Liver (tissue), 9 donors: ENCODE data around the gene SBF2. TPM values are rescaled to one million over a fixed set of nuclear protein-coding genes. Genes with fewer than 3 reads are reported as not detected.

ENCODE experiments used
- DNase-seq: peaks from one replicate; pipeline ENCODE4 v3.0.0-alpha.2; 2017; ENCODE audit warnings: low spot score
- H3K27ac ChIP-seq, 2 donors: one replicate each; pipeline ENCODE4 v1.7.0; 2013; ENCODE audit warnings: inconsistent platforms in 2 of 2, low read length in 2 of 2, control low read depth in 1 of 2, low read depth in 1 of 2, mild to moderate bottlenecking in 1 of 2
- H3K27me3 ChIP-seq, 4 donors: one replicate each; pipeline versions ENCODE4 v1.6.1 to v1.7.0; 2013; ENCODE audit warnings: low read length in 3 of 4, inconsistent platforms in 1 of 4, mild to moderate bottlenecking in 1 of 4, moderate library complexity in 1 of 4; ENCODE audit not compliant: control insufficient read depth in 4 of 4, insufficient read depth in 4 of 4
- H3K36me3 ChIP-seq, 4 donors: one replicate each; pipeline versions ENCODE4 v1.6.1 to v1.7.0; 2013; ENCODE audit warnings: low read length in 3 of 4, mild to moderate bottlenecking in 3 of 4, low read depth in 1 of 4, moderate library complexity in 1 of 4; ENCODE audit not compliant: control insufficient read depth in 4 of 4, insufficient read depth in 3 of 4
- H3K4me1 ChIP-seq, 4 donors: one replicate each; pipeline versions ENCODE4 v1.6.1 to v1.7.0; 2013; ENCODE audit warnings: low read length in 3 of 4, mild to moderate bottlenecking in 3 of 4, moderate library complexity in 1 of 4; ENCODE audit not compliant: control insufficient read depth in 4 of 4, insufficient read depth in 4 of 4
- H3K4me3 ChIP-seq, 3 donors: one replicate each; pipeline versions ENCODE4 v1.6.1 to v1.7.0; 2013; ENCODE audit warnings: low read length in 3 of 3, control low read depth in 1 of 3, low read depth in 1 of 3, mild to moderate bottlenecking in 1 of 3
- H3K9ac ChIP-seq, 2 donors: one replicate each; pipeline ENCODE4 v1.7.0; 2013; ENCODE audit warnings: low read length in 2 of 2, mild to moderate bottlenecking in 2 of 2, moderate library complexity in 2 of 2, control low read depth in 1 of 2, low read depth in 1 of 2
- H3K9me3 ChIP-seq, 4 donors: one replicate each; pipeline versions ENCODE4 v1.6.1 to v1.7.0; 2013; ENCODE audit warnings: low read length in 3 of 4; ENCODE audit not compliant: control insufficient read depth in 4 of 4
- ATF3 ChIP-seq: IDR thresholded peaks from 2 replicates; pipeline ENCODE4 v1.6.1; 2016; ENCODE audit warnings: antibody characterized with exemption
- CTCF ChIP-seq: fragments of 150-350 bp; IDR thresholded peaks from 2 replicates; pipeline ENCODE4 v1.5.1; 2017; ENCODE audit warnings: improper control_type of control experiment, low read depth, low read length; ENCODE audit not compliant: missing input control
- EGR1 ChIP-seq, 2 donors: IDR thresholded peaks; 2 replicates each; pipeline ENCODE4 v1.6.1; 2016 to 2018; ENCODE audit warnings: antibody characterized with exemption in 2 of 2, low read depth in 2 of 2
- FOXA2 ChIP-seq: IDR thresholded peaks from 2 replicates; pipeline ENCODE4 v1.6.1; 2016; ENCODE audit warnings: antibody characterized with exemption
- HNF4A ChIP-seq, 2 donors: conservative IDR thresholded peaks; 2 replicates each; pipeline ENCODE4 v1.6.1; 2016; ENCODE audit warnings: antibody characterized with exemption in 2 of 2, mild to moderate bottlenecking in 2 of 2
- JUND ChIP-seq, 2 donors: IDR thresholded peaks; 2 replicates each; pipeline ENCODE4 v1.6.1; 2016; ENCODE audit warnings: antibody characterized with exemption in 2 of 2
- MAX ChIP-seq: IDR thresholded peaks from 2 replicates; pipeline ENCODE4 v1.6.1; 2016; ENCODE audit warnings: antibody characterized with exemption
- NR2F2 ChIP-seq: IDR thresholded peaks from 2 replicates; pipeline ENCODE4 v1.6.1; 2016; ENCODE audit warnings: antibody characterized with exemption
- RAD21 ChIP-seq, 2 donors: IDR thresholded peaks; 2 replicates each; pipeline ENCODE4 v1.6.1; 2016; ENCODE audit warnings: antibody characterized with exemption in 2 of 2, mild to moderate bottlenecking in 2 of 2
- REST ChIP-seq: IDR thresholded peaks from 2 replicates; pipeline ENCODE4 v1.6.1; 2016; ENCODE audit warnings: antibody characterized with exemption, mild to moderate bottlenecking
- RXRA ChIP-seq, 2 donors: IDR thresholded peaks; 2 replicates each; pipeline ENCODE4 v1.6.1; 2017 to 2018; ENCODE audit warnings: antibody characterized with exemption in 2 of 2, mild to moderate bottlenecking in 1 of 2
- SP1 ChIP-seq: IDR thresholded peaks from 2 replicates; pipeline ENCODE4 v1.6.1; 2018; ENCODE audit warnings: antibody characterized with exemption, mild to moderate bottlenecking
- TAF1 ChIP-seq: conservative IDR thresholded peaks from 2 replicates; pipeline ENCODE4 v1.6.1; 2016; ENCODE audit warnings: antibody characterized with exemption, mild to moderate bottlenecking
- YY1 ChIP-seq: IDR thresholded peaks from 2 replicates; pipeline ENCODE4 v1.6.1; 2016; ENCODE audit warnings: antibody characterized with exemption, mild to moderate bottlenecking
- ZBTB33 ChIP-seq: IDR thresholded peaks from 2 replicates; pipeline ENCODE4 v1.6.1; 2016; ENCODE audit warnings: antibody characterized with exemption
- WGBS: extraction: QIAGEN DNeasy Blood & Tissue Kit; methylation state at CpG from one replicate; pipeline ENCODE4 v1.1.7; 2013; 5-methylcytosine and 5-hydroxymethylcytosine counted together
- polyA plus RNA-seq, 2 donors: library from polyadenylated mRNA; stranded (reverse) in 1 of 2; unstranded in 1 of 2; fragments of 200-250 nt in 1 of 2; fragments of >200 nt in 1 of 2; fragmentation: Nextera tagmentation in 1 of 2; extraction: Ambion mirVana in 1 of 2; gene quantifications; one replicate each; pipeline versions ENCODE4 v1.2.1 to v1.2.3, GENCODE V29; 2013 to 2015
- total RNA-seq, 2 donors: library from RNA; depleted of rRNA; stranded (reverse); fragments of >200 nt; gene quantifications; one replicate each; pipeline ENCODE4 v1.2.3, GENCODE V29; 2014
- donor health status: healthy.
- donor health status: healthy.
- donor health status: healthy.
- donor health status: healthy.
- donor health status: healthy.

The SBF2 gene
- total and polyA plus RNA-seq, 4 donors = 7.5 to 31.3 (median 14.7) TPM

GRCh38 chr11:10305964-10306918, 12.2 kb upstream of the SBF2 start (continued):
- no peak for TF ChIP-seq JUND (IDR thresholded peaks at IDR 0.05)

- peak; percentile 67 for DNase-seq
- no peaks in the 10 kb centered on the region for H3K36me3 ChIP-seq
- H3K4me3 ChIP-seq = peak overlapping the region; percentile 63 to 89 (median 73)
- no peaks in the 10 kb centered on the region for H3K9me3 ChIP-seq
- H3K9ac ChIP-seq = peak overlapping the region; percentile 46 to 87
- TF ChIP-seq CTCF (no peak), YY1 (no peak), RXRA (IDR thresholded peaks at IDR 0.05) (no peak), NR2F2 (peak; percentile 2), HNF4A (conservative IDR thresholded peaks at IDR 0.05) (peak; percentile 24 to 36), ZBTB33 (no peak)
- WGBS = under 1% methylated on average over 51 of the region's 51 CpGs
- H3K27me3 ChIP-seq = no peaks in the 10 kb centered on the region
- H3K27ac ChIP-seq = peak overlapping the region; percentile 84 to 96
- peaks cover 6 to 58% (median 32%) of the 10 kb centered on the region in 4 donors for H3K4me1 ChIP-seq
Measured at GRCh38 chr11:10305262-10305963, 11.4 kb upstream of the SBF2 start.

GRCh38 chr11:10304495-10305261, 10.7 kb upstream of the SBF2 start, which contains the start of gene ADM:
ADM (plus strand) TSS chr11:10305073; CDS start chr11:10305701, 628 bp downstream.
- Histone ChIP-seq H3K4me1 (peaks cover 6 to 54% (median 31%) of the 10 kb centered on the region in 4 donors), H3K4me3 (peak within 1 kb of the TSS; percentile 63 to 89 (median 73)), H3K36me3 (no peaks in the 10 kb centered on the region), H3K9me3 (no peaks in the 10 kb centered on the region), H3K27me3 (no peaks in the 10 kb centered on the region), H3K27ac (peak within 1 kb of the TSS; percentile 84 to 96), H3K9ac (peak within 1 kb of the TSS; percentile 84 to 87)
- DNase-seq = peak; percentile 80
- under 1% methylated on average over 48 of the region's 48 CpGs for WGBS
- TF ChIP-seq EGR1 (IDR thresholded peaks at IDR 0.05; ENCODE audit: low read depth in 2 of 2) (no peak), HNF4A (conservative IDR thresholded peaks at IDR 0.05) (peak; percentile 18 to 22), TAF1 (peak; percentile 99), REST (peak; percentile 94), SP1 (peak; percentile 67), RAD21 (IDR thresholded peaks at IDR 0.05) (peak; percentile 5 to 37), ATF3 (no peak), FOXA2 (no peak), NR2F2 (no peak), MAX (peak; percentile 77), JUND (IDR thresholded peaks at IDR 0.05) (peak in 1 of 2 donors; percentile 13), CTCF (peak; percentile 40), RXRA (IDR thresholded peaks at IDR 0.05) (peak in 1 of 2 donors; percentile 17)
